Measurements from ENCODE around the gene ZNF469. TPM values are rescaled to one million over a fixed set of nuclear protein-coding genes. Genes with fewer than 3 reads are reported as not detected.

ZNF469 gene
- polyA plus RNA-seq, 3 donors = 0.02 to 0.16 (median 0.10) TPM

- no peaks in the 10 kb centered on the region for H3K36me3 Mint-ChIP-seq
These were observed 19.9 kb downstream of the ZNF469 start for GRCh38 chr16:88402551-88403240.

More at GRCh38 chr16:88402551-88403240, 19.9 kb downstream of the ZNF469 start:
- peaks cover 6 to 11% (median 7%) of the 10 kb centered on the region in 3 donors for H3K27me3 Mint-ChIP-seq (ENCODE audit: low read depth in 3 of 3)
- H3K4me1 Mint-ChIP-seq = peaks cover 6% of the 10 kb centered on the region
- H3K27me3 ChIP-seq (ENCODE audit: control insufficient read depth in 2 of 2, insufficient read depth in 2 of 2, low read length in 2 of 2) = no peaks in the 10 kb centered on the region
- no peak overlapping the region for H3K9ac ChIP-seq (ENCODE audit: insufficient read depth, low read length, poor library complexity, severe bottlenecking)
- H4K20me1 ChIP-seq (ENCODE audit: insufficient read depth, low read length) = no peaks in the 10 kb centered on the region
- no peak overlapping the region for H3K4me3 ChIP-seq (replicated peaks in 1 of 3; ENCODE audit: low read depth in 2 of 3, low read length in 3 of 3)
- peaks cover 6 to 10% of the 10 kb centered on the region in 2 donors for H3K4me1 ChIP-seq (ENCODE audit: control insufficient read depth in 1 of 2, insufficient read depth in 2 of 2, low read length in 2 of 2)
- H2AFZ ChIP-seq (ENCODE audit: insufficient read depth, low read depth, low read length, poor library complexity, severe bottlenecking) = no peak overlapping the region
- peaks cover 0 to 7% (median 5%) of the 10 kb centered on the region in 7 donors for H3K9me3 Mint-ChIP-seq
- TF ChIP-seq CTCF (IDR thresholded peaks at IDR 0.05) = no peak
- H3K36me3 ChIP-seq (replicated peaks in 1 of 2; ENCODE audit: control insufficient read depth in 1 of 2, insufficient read depth in 2 of 2, low read length in 2 of 2) = no peaks in the 10 kb centered on the region
- no peak overlapping the region for H3K4me3 Mint-ChIP-seq
- no peak overlapping the region for H3K4me2 ChIP-seq (replicated peaks; ENCODE audit: extremely low read depth, low read length, poor library complexity, severe bottlenecking)
- H3K9me3 ChIP-seq (replicated peaks in 1 of 2; ENCODE audit: control insufficient read depth in 1 of 2, insufficient read depth in 1 of 2, low read length in 2 of 2) = no peaks in the 10 kb centered on the region
- intact Hi-C loops (cut with micrococcal nuclease) = no loop called here
- 88% methylated on average over 21 of the region's 24 CpGs for WGBS (ENCODE audit: insufficient coverage)
- H3K27ac ChIP-seq (ENCODE audit: low read depth in 1 of 2, low read length in 2 of 2) = no peak overlapping the region
- H3K79me2 ChIP-seq (ENCODE audit: insufficient read depth, low read length) = no peaks in the 10 kb centered on the region
- DNase-seq = no peak
- H3K27ac Mint-ChIP-seq = no peak overlapping the region

All from CD14-positive monocyte (primary cell).